HG02938 (cell line): ENCODE results near the gene PRTFDC1.
"Not testable (repeated sequence)": the region's sequence is repeated elsewhere in the genome, so short reads cannot be mapped to it uniquely, and the experiment has no call there.

ENCODE experiments used
- ATAC-seq: cut with Tn5 transposase; IDR thresholded peaks from one replicate; pipeline ENCODE4 v1.9.1; 2021; ENCODE audit warnings: mild to moderate bottlenecking, moderate library complexity; ENCODE audit not compliant: unreplicated experiment

Gene PRTFDC1

DNA sequence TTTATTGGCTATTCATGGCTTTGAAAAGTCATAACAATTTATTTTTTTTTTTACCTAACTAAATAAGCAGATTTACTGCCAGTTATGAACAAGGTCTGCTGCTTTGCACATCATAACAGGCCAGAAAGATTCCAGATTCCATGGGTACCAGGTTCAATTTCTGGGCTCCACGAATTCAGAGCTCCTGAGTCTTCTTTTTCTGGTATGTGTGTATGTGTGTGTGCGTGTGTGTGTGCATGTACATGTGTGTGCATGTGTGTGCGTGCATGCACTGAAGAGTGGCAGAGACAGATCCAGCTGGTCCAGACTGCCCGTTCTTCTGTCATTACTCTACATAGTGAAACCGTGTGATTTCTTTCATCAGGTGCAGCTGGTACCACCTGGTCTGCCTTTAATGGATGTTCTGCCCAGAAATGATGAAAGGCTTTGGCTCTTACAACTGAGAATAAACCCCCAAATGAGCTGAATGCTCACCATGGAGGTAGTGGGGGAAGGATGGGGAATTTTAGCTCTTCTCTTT lies 14.6 kb upstream of the PRTFDC1 start:
- ATAC-seq: no peak

- no peak for ATAC-seq
These were observed 12.6 kb upstream of the PRTFDC1 start for GRCh38 chr10:24965051-24965450.

- no peak for ATAC-seq
These were observed 11.2 kb upstream of the PRTFDC1 start for GRCh38 chr10:24963521-24964041.

DNA sequence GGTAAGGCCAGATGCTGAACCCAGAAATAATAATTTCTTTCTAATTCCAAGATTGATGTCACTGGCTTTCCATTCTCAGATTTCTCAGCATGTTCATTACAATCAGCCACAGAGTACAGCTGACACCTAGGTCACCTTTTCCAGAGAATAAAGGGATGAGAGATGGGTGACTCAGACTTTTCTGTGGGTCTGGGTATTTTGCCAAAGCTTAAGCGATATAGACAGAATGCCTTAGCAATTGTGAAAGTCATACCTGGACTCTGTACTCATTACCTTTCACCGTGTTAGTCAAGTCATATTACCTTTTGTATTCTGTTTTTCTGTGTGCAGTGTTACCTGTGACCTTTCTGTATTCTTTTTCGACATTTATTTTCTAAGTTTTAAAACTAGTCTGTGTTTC lies 10.6 kb upstream of the PRTFDC1 start:
- no peak for ATAC-seq

DNA sequence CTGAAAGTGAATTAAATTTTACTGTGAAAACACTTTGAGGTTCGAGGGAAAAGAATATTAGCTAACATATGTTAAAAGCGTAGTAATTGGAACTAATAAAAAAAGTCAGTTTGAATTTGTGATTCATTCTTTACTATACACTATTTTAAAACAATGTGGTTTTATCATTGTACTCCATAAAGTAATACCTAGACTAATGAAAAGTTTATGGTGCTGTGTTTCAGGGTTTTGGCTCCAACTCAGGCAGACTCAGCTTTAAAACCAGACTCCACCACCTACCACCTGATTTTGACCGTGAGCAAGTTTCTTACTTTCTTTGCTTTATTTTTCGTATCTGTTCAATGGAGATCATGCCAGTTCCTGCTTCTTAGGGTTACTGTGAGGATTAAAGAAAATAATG lies 9.2 kb upstream of the PRTFDC1 start:
- ATAC-seq: no peak

- no peak for ATAC-seq
These were observed 7.0 kb upstream of the PRTFDC1 start for GRCh38 chr10:24959382-24959730.

GRCh38 chr10:24958721-24959381 lies 6.4 kb upstream of the PRTFDC1 start:
- no peak for ATAC-seq

DNA sequence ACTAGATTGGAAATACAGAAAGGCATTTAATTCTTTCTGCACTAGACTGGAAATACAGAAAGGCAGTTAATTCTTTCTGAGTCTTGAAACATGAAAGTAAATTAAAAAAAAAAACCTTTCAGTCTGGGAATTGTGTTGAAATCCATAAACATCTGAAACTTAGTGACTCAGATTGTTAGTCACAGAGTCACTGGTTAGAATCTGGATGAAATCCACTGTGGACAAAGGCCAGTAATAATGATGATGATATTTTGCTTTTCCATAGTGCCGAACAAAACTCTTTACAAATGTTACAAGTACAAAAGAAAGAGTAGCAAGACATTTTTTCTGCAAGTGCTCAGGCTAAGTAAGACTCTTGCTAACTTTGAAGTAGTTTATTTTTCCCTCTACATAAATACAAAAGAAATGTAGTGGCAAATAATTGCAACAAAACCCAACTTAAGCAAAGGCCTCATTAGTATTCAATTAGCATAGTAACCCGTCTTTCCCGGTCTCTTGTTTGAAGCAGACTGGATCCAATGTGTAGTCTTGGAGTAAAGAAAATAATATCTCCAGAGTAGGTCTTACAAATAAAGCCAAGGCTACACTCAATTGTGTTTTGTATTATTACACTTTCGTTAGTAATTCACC lies 5.8 kb upstream of the PRTFDC1 start:
- no peak for ATAC-seq

DNA sequence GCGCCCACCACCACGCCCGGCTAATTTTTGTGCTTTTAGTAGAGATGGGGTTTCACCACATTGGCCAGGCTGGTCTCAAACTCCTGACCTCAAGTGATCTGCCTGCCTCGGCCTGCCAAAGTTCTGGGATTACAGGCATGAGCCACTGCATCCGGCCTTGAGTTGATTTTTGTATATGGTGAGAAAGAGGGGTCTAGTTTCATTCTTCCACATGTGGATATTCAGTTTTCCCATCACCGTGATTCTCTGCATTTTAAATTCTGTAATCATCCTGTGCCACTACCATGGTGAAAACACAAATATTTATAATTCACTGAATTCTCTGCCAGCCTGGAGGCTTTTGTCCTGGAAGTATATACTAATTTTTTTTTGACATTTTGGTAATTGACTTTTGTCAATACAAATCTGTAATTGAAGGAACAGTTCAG lies 5.2 kb upstream of the PRTFDC1 start:
- ATAC-seq: not testable (repeated sequence)

- no peak for ATAC-seq
These were observed 1.3 kb upstream of the PRTFDC1 start for GRCh38 chr10:24953675-24954074.

DNA sequence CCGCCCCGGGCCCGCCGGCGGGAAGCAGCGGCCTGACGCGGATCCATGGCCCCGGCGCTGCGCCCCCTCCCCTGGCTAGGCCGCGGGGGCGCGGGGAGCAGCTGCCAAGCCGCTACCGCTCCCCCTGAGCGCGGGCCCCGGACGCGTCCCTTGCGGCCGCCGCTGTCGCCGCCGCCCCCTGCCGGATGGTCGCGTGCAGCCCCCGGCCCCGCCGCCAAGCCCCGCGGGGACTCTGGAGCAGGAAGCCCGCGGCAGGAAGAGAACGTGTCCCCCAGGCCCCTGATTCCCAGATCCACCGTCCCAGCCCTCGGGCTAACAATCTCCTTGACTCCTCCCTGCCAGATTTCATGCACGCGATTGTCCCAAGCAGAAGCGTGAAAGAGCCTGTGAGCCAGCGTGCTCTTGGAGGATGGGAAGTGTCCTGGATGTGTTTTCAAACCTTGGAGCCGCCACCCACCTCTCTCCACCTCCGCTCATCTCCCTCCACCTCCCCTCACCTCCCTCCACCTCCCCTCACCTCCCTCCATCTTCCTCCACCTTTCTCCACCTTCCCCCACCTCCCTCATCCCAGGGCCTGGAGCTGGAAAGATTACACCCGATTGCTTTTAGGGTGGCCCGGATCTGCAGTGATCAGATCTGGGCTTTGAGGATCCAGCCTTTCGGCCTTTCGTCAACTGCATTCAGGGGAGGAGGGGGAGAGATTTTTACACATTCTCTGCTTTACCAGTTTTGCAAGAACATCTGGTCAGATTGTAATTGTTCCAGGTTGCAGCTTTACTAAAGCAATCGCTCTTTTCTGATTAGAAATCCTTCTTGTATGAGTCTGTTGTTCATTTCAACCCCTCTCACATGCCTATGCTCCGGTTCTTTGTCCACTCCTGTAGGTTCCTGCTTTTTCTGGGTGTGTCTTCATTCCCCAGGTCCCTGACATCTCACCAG lies 570 bp upstream of the PRTFDC1 start:
- peak; percentile 52 for ATAC-seq

GRCh38 chr10:24951201-24952142 lies 934 bp downstream of the PRTFDC1 start:
- no peak for ATAC-seq

DNA sequence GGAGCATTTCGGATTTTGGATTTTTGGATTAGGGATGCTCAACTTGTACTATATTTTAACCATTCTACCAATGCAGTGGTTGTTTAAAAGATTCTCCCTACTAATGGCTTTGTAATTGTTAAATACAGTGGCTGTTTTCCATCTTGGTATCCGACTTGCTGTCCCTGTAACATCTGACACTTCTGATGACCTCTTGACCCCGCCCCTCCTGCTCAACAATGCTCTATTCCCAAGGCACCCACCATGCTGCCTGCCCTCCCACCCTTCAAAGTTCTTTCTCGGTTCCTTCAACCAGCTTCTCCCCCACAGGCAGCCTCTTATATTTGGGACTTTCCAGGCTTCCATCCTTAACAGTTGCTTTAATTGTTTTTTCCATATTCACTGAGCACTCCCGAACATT lies 2.0 kb downstream of the PRTFDC1 start:
- no peak for ATAC-seq

DNA sequence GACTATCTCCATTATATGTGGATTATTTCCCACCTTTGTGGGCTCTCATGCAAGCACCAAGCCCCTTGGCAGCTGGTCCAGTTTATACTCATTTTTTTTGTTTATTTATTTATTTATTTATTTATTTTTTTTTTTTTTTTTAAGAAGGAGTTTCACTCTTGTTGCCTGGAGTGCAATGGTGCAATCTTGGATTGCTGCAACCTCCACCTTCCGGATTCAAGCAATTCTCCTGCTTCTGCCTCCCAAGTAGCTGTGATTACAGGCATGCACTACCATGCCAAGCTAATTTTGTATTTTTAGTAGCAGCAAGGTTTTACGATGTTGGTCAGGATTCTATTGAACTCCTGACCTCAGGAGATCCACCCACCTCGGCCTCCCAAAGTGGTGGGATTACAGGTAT lies 2.8 kb downstream of the PRTFDC1 start:
- no peak for ATAC-seq

- peak; percentile 82 for ATAC-seq
These were observed 4.9 kb downstream of the PRTFDC1 start for GRCh38 chr10:24947304-24948097.

- ATAC-seq: no peak
These were observed 7.7 kb downstream of the PRTFDC1 start for GRCh38 chr10:24944512-24945255.

GRCh38 chr10:24938525-24938924 lies 13.9 kb downstream of the PRTFDC1 start:
- no peak for ATAC-seq

- ATAC-seq: no peak
These were observed 14.3 kb downstream of the PRTFDC1 start for GRCh38 chr10:24938076-24938475.
